ENCODE data around the gene AP2A1.

AP2A1 gene

DNA sequence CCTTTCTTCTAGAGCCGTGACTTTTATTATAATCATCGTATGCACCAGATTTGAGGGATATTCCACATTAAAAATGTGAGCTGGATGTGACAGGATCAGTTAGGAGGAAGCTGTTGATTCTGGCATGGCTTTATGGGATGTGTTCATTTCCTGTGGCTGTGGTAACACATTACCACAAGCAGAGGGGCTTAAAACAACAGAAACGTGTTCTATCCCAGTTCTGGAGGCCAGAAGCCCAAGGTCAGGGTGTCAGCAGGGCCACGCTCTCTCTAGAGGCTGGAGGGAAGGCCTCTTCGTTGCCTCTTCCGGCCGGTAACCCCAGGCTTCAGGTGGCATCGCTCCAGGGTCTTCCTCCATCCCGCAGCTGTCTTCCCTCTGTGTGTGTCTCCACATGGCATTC, 65.8 kb downstream of the AP2A1 start:
- Histone ChIP-seq H3K4me3 (ENCODE audit: insufficient read depth, low read length, poor library complexity, severe bottlenecking) (no peak overlapping the region), H3K9ac (ENCODE audit: low read length) (no peak overlapping the region), H3K9me3 (ENCODE audit: insufficient read depth, low read length) (no peaks in the 10 kb centered on the region), H3K4me2 (ENCODE audit: low read depth, low read length, poor library complexity, severe bottlenecking) (no peak overlapping the region), H4K20me1 (ENCODE audit: low read depth, low read length) (no peaks in the 10 kb centered on the region), H3K27me3 (ENCODE audit: low read length) (no peaks in the 10 kb centered on the region), H3K79me2 (ENCODE audit: insufficient read depth, low read length) (no peaks in the 10 kb centered on the region), H3K27ac (ENCODE audit: low read depth, low read length) (no peak overlapping the region), H3K9me2 (replicated peaks; ENCODE audit: insufficient read depth, low read length) (no peaks in the 10 kb centered on the region), H3F3A (ENCODE audit: insufficient read depth) (no peaks in the 10 kb centered on the region), H2AFZ (ENCODE audit: low read depth, low read length, severe bottlenecking) (no peak overlapping the region), H3K36me3 (ENCODE audit: low read length) (no peaks in the 10 kb centered on the region; the same call in 1 of the 2 replicates)
- TF ChIP-seq, protein P1, sequence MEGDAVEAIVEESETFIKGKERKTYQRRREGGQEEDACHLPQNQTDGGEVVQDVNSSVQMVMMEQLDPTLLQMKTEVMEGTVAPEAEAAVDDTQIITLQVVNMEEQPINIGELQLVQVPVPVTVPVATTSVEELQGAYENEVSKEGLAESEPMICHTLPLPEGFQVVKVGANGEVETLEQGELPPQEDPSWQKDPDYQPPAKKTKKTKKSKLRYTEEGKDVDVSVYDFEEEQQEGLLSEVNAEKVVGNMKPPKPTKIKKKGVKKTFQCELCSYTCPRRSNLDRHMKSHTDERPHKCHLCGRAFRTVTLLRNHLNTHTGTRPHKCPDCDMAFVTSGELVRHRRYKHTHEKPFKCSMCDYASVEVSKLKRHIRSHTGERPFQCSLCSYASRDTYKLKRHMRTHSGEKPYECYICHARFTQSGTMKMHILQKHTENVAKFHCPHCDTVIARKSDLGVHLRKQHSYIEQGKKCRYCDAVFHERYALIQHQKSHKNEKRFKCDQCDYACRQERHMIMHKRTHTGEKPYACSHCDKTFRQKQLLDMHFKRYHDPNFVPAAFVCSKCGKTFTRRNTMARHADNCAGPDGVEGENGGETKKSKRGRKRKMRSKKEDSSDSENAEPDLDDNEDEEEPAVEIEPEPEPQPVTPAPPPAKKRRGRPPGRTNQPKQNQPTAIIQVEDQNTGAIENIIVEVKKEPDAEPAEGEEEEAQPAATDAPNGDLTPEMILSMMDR (IDR thresholded peaks at IDR 0.05; ENCODE audit: insufficient read depth, low read length, poor library complexity, severe bottlenecking) = no peak
- TF ChIP-seq EZH2phosphoT487 (conservative IDR thresholded peaks at IDR 0.05; ENCODE audit: low read length) = no peak

DNA sequence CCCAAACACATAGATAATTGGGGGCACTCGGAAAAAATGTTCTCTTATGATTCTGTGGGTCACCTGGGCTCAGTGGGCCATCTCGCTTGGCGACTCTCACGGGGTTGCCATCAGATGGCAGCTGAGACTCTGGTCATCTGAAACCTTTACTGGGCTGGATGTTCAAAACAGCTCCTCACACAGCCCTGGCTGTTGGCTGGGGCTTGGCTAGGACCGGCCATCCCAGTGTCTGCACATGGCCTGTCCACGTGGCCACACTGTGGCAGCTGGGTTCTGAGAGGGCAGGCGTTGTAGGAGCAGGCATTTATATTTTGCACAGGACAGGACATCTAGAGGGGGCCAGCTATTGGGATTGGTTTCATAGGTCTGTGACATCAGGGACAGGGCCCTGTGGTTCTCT, 66.8 kb downstream of the AP2A1 start:
- Histone ChIP-seq H4K20me1 (ENCODE audit: low read depth, low read length) (no peaks in the 10 kb centered on the region), H3K9ac (ENCODE audit: low read length) (no peak overlapping the region), H3K9me3 (ENCODE audit: insufficient read depth, low read length) (no peaks in the 10 kb centered on the region)

DNA sequence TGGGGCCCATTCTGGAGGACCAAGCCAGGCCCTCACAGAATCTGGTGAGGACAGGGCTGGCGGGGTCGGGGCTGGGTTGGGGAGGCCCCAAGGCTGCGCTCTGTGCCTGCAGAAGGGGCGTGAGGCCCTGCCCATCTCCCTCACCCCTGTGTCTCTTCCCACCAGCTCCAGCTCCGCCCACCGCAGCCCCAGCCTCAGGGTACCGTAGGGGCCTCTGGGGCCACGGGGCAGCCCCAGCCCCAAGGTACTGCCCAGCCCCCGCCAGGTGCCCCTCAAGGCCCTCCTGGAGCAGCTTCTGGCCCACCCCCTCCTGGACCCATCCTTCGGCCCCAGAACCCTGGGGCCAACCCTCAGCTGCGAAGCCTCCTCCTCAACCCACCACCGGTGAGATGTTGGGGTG, 68.8 kb downstream of the AP2A1 start:
- TF ChIP-seq, protein P1 (IDR thresholded peaks at IDR 0.05; ENCODE audit: insufficient read depth, low read length, poor library complexity, severe bottlenecking) = no peak
- no peak for TF ChIP-seq EZH2phosphoT487 (conservative IDR thresholded peaks at IDR 0.05; ENCODE audit: low read length)
- Histone ChIP-seq H3K4me3 (ENCODE audit: insufficient read depth, low read length, poor library complexity, severe bottlenecking) (no peak overlapping the region), H3K27me3 (ENCODE audit: low read length) (no peaks in the 10 kb centered on the region), H3F3A (ENCODE audit: insufficient read depth) (no peaks in the 10 kb centered on the region), H4K20me1 (ENCODE audit: low read depth, low read length) (no peaks in the 10 kb centered on the region), H3K79me2 (ENCODE audit: insufficient read depth, low read length) (no peaks in the 10 kb centered on the region), H3K9ac (ENCODE audit: low read length) (no peak overlapping the region), H3K36me3 (ENCODE audit: low read length) (peaks cover 3% of the 10 kb centered on the region; the same call in 1 of the 2 replicates), H3K4me2 (ENCODE audit: low read depth, low read length, poor library complexity, severe bottlenecking) (no peak overlapping the region), H3K27ac (ENCODE audit: low read depth, low read length) (no peak overlapping the region), H3K9me2 (replicated peaks; ENCODE audit: insufficient read depth, low read length) (no peaks in the 10 kb centered on the region), H2AFZ (ENCODE audit: low read depth, low read length, severe bottlenecking) (no peak overlapping the region), H3K9me3 (ENCODE audit: insufficient read depth, low read length) (no peaks in the 10 kb centered on the region)

More for the DNA sequence above, 66.8 kb downstream of the AP2A1 start:
- H3K27me3 ChIP-seq (ENCODE audit: low read length) = no peaks in the 10 kb centered on the region
- H2AFZ ChIP-seq (ENCODE audit: low read depth, low read length, severe bottlenecking) = no peak overlapping the region
- peaks cover under 1% of the 10 kb centered on the region; the same call in 1 of the 2 replicates for H3K36me3 ChIP-seq (ENCODE audit: low read length)
- no peaks in the 10 kb centered on the region for H3K9me2 ChIP-seq (replicated peaks; ENCODE audit: insufficient read depth, low read length)
- H3K27ac ChIP-seq (ENCODE audit: low read depth, low read length) = no peak overlapping the region
- H3K79me2 ChIP-seq (ENCODE audit: insufficient read depth, low read length) = no peaks in the 10 kb centered on the region
- no peaks in the 10 kb centered on the region for H3F3A ChIP-seq (ENCODE audit: insufficient read depth)
- no peak for TF ChIP-seq EZH2phosphoT487 (conservative IDR thresholded peaks at IDR 0.05; ENCODE audit: low read length)
- TF ChIP-seq, protein P1 (IDR thresholded peaks at IDR 0.05; ENCODE audit: insufficient read depth, low read length, poor library complexity, severe bottlenecking) = no peak
- no peak overlapping the region for H3K4me3 ChIP-seq (ENCODE audit: insufficient read depth, low read length, poor library complexity, severe bottlenecking)
- no peak overlapping the region for H3K4me2 ChIP-seq (ENCODE audit: low read depth, low read length, poor library complexity, severe bottlenecking)

Data from SU-DHL-6 (cell line).